Mononuclear cell (primary cell): ENCODE results near the gene ATOX1. TPM values are rescaled to one million over a fixed set of nuclear protein-coding genes. Genes with fewer than 3 reads are reported as not detected.

Experiments
- H3K27me3 ChIP-seq: 2 replicates; pipeline ENCODE4 v1.6.0; 2011; ENCODE audit warnings: low read length, control low read depth; ENCODE audit not compliant: insufficient read depth
- H3K4me1 ChIP-seq: 2 replicates; pipeline ENCODE4 v1.5.1; 2011; ENCODE audit warnings: mild to moderate bottlenecking, low read length, control low read depth; ENCODE audit not compliant: insufficient read depth
- H3K4me3 ChIP-seq: 2 replicates; pipeline ENCODE4 v1.5.1; 2011; ENCODE audit warnings: mild to moderate bottlenecking, low read length, moderate library complexity
- H3K9me3 ChIP-seq: 2 replicates; pipeline ENCODE4 v1.5.1; 2011; ENCODE audit warnings: low read depth, mild to moderate bottlenecking, control low read depth, low read length
- total RNA-seq: library from RNA; depleted of rRNA; stranded (reverse); fragments of >200 nt; gene quantifications from one replicate; pipeline ENCODE4 v1.2.3, GENCODE V29; 2012

Gene ATOX1
- total RNA-seq, 1 donor: 18.1 TPM

GRCh38 chr5:151773951-151774350 is 15.5 kb upstream of the ATOX1 start:
- peaks cover 51% of the 10 kb centered on the region for H3K4me1 ChIP-seq
- H3K27me3 ChIP-seq: no peaks in the 10 kb centered on the region
- H3K9me3 ChIP-seq: no peaks in the 10 kb centered on the region
- peak overlapping the region; percentile 6 for H3K4me3 ChIP-seq

DNA sequence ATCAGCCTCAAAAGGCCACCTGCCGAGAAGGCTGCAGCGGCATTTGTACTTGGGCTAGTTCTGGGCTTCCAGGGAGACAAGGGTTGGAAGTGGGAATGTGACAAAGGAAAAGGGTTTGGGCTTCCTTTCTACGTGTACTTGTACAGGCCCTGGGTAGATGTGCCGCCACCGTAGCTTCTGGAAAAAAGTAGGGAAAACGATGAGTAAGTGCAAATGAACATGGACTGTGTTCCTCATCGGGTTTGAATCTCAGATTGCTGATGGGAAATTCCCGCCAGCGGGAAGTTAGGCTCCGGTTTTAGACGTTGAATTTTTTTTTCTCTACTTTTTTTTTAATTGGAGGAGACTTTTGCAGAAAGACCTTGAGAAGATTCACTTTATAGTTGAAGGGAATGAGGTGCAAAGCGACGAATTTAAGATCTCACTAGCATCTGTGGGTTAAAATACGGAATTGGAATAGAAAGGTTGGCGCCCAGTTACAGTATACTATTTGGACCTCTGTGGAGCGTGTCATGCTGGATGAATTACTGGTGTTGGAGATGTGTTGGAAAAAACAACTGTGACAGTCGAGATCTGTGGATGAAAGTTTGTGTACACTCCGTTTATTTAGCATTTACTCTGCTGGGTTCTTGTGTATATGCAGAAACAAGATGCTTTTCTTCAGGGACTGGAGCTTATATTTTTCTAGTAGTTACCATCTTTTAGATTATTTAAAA is 14.6 kb upstream of the ATOX1 start:
- Histone ChIP-seq H3K9me3 (no peaks in the 10 kb centered on the region), H3K27me3 (no peaks in the 10 kb centered on the region), H3K4me3 (peak overlapping the region; percentile 93), H3K4me1 (peaks cover 47% of the 10 kb centered on the region)

GRCh38 chr5:151772029-151772845 is 13.8 kb upstream of the ATOX1 start:
- Histone ChIP-seq H3K4me3 (peak overlapping the region; percentile 93), H3K4me1 (peaks cover 47% of the 10 kb centered on the region)

DNA sequence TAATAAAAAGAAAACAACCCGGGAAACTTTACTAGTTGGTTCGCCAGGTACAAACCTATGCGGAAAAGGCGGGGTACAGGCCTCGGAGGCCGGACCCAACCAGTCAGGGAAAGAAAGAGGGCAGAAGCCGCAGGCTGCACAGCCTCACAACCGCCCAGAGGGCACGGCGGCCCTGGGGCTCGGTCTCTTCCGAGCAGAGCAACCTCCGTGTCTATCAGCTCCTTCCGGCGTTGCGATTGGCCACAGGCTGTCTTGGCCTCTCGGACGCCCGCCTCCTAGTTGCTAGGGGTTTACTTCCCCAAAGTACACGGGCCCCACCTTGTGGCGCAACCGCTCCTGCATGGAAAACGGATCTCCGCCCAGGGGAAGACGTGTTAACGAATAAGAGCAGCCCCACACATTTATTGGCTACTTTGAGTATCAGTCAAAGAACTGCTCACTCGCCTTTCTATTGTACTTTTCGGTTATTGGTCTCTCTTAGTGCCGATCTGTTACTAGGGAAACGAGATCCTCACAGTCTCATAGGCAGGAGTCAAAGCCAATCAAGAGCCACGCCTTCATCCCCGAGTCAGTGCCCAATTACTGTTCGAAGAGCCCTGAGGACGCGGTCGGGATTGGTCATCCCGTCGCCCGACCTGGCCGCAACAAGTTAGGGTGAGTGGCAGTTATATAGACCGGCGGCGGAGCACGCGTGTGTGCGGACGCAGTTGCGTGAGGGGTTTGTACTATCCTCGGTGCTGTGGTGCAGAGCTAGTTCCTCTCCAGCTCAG is 13.0 kb upstream of the ATOX1 start, which contains the start of gene G3BP1:
Gene G3BP1 (plus strand): TSS at position 696 of the 770 bp plus-strand sequence. CDS start 14,667 bp downstream, outside the sequence.
- no peaks in the 10 kb centered on the region for H3K27me3 ChIP-seq
- peak within 1 kb of the TSS; percentile 93 for H3K4me3 ChIP-seq
- H3K4me1 ChIP-seq: peaks cover 47% of the 10 kb centered on the region
- H3K9me3 ChIP-seq: no peaks in the 10 kb centered on the region

More at GRCh38 chr5:151772029-151772845, 13.8 kb upstream of the ATOX1 start:
- Histone ChIP-seq H3K27me3 (no peaks in the 10 kb centered on the region), H3K9me3 (no peaks in the 10 kb centered on the region)

DNA sequence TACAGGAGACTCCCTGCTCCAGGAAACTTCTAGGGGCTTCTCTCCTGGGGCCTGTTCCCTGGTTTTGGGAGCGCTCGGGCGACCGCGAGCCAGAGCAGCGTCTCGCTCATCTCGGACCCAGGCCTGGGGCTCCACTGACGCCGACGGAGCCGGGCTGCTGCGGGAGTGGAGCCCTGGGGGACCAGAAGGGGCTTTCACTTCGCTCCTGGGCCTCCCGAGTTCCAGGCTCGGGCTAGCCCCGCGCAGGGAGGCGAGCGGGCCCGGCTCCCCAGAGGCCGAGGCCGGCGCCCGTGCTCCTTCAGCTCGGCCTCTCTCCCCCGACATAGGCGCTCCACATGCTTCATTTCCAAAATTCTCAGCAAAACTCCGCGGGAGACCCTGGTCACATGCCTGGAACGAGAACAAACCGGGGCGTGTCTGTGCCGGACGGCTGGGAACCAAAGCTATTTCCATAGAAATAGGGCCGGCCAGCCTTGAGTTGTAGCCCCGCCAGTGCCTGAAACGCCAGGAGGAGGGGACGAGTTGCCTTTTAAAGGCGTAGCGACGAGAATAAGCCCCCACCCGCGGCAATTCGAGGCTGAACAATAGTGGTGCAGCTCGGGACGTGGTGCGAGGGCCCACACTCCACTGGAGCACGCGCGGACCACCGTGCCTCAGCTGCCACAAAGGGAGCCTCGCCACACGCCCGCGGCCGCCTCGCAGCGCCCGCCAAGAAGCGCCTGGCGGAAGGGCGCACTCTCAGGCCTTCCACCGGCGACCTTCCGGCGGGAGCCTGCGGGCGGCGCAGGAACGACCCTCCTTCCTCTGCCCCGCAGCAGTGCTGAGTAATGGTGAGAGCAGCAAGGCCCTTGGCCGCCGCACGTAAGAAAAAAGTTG is 12.2 kb upstream of the ATOX1 start:
- no peaks in the 10 kb centered on the region for H3K9me3 ChIP-seq
- H3K27me3 ChIP-seq: no peaks in the 10 kb centered on the region
- peaks cover 43% of the 10 kb centered on the region for H3K4me1 ChIP-seq
- H3K4me3 ChIP-seq: peak overlapping the region; percentile 93

- H3K27me3 ChIP-seq: no peaks in the 10 kb centered on the region
These were observed 8.5 kb upstream of the ATOX1 start for GRCh38 chr5:151766975-151767374.

GRCh38 chr5:151764801-151765200 is 6.4 kb upstream of the ATOX1 start:
- H3K9me3 ChIP-seq: no peaks in the 10 kb centered on the region
- H3K27me3 ChIP-seq: no peaks in the 10 kb centered on the region
- H3K4me3 ChIP-seq: no peak overlapping the region

More at GRCh38 chr5:151766975-151767374, 8.5 kb upstream of the ATOX1 start:
- Histone ChIP-seq H3K4me1 (peaks cover 16% of the 10 kb centered on the region), H3K9me3 (no peaks in the 10 kb centered on the region), H3K4me3 (no peak overlapping the region)

DNA sequence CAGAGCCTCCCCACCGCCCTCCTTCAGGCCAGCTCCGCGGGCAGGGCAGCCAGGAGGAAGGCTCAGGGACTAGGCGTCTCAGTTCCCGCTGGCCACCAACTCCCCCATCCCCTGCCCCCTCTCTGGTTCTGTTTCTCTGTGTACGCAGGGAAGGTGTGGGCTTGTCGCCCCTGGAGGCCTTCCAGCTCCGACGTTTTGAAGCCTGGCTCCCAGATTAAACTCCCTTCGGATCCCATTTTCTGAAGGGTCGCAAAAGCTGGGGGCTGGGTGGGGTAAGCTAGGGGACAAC is 346 bp downstream of the ATOX1 start:
- H3K9me3 ChIP-seq: no peaks in the 10 kb centered on the region
- no peaks in the 10 kb centered on the region for H3K27me3 ChIP-seq
- H3K4me3 ChIP-seq: peak overlapping the region; percentile 91
- peaks cover 31% of the 10 kb centered on the region for H3K4me1 ChIP-seq

More at GRCh38 chr5:151764801-151765200, 6.4 kb upstream of the ATOX1 start:
- peaks cover 6% of the 10 kb centered on the region for H3K4me1 ChIP-seq

DNA sequence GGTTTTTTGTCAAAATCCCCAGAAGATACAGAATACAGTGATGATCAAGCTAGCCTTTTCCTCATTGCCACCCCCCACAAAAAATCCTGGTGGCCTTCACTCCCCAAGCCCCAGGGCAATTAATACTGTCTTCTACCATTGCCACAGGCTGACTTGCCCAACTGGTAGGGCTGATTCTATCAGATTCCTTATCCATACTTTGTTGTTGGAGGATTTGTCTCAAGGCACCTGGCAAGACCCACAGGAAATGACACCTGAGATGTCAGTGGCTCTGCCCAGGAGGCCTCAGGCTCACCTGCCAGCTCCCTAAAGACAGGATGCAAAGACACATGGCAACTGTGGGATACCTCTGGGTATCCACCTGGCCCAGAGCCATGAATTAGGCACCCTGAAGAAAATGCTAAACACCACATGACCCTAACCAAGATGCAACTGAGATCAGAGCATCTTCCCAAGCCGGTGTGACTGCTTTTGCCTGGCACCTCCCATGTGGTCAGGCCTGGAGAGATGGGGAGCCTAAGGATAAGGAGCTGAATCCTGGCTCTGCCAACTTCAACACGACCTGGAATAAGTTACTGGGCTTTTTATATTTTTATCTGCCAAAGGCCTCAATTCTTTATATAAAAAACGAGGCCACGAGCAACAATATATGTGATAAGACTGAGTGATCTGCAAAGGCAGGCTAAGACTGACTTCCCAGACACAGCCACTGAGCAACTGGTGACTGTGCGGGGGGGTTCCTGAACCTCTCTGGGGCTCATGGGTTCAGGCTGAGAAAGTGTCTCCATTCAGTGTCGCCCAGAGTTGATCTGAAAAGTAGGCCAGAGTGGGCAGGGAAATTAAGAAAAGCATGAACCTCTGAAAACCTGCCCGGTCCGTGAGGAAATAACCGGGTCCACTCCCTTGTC is 944 bp downstream of the ATOX1 start:
- H3K4me3 ChIP-seq: peak overlapping the region; percentile 91
- H3K4me1 ChIP-seq: peaks cover 35% of the 10 kb centered on the region
- H3K9me3 ChIP-seq: no peaks in the 10 kb centered on the region
- H3K27me3 ChIP-seq: no peaks in the 10 kb centered on the region

- Histone ChIP-seq H3K4me3 (no peak overlapping the region), H3K27me3 (no peaks in the 10 kb centered on the region), H3K9me3 (no peaks in the 10 kb centered on the region), H3K4me1 (peaks cover 52% of the 10 kb centered on the region)
These were observed 3.0 kb downstream of the ATOX1 start for GRCh38 chr5:151755383-151755782.

DNA sequence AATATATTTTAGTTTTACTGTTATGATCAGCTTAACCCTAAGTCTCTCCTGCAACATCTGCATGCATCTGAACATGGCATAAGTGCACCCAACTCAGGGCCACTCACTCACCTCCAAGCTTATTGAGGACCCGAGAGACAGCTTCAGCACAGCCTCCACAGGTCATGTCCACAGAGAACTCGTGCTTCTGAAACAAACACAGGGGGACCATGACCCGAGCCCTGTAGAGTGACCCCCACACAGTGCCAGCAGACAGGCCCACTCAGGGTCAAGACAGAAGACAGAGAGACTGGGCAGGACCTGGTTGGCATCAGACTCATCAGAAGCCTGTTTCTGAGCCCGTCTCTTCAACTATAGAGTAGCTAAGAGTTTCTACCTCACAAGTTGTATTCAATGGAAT is 6.8 kb downstream of the ATOX1 start:
- Histone ChIP-seq H3K27me3 (no peaks in the 10 kb centered on the region), H3K9me3 (no peaks in the 10 kb centered on the region), H3K4me3 (no peak overlapping the region), H3K4me1 (peaks cover 52% of the 10 kb centered on the region)

DNA sequence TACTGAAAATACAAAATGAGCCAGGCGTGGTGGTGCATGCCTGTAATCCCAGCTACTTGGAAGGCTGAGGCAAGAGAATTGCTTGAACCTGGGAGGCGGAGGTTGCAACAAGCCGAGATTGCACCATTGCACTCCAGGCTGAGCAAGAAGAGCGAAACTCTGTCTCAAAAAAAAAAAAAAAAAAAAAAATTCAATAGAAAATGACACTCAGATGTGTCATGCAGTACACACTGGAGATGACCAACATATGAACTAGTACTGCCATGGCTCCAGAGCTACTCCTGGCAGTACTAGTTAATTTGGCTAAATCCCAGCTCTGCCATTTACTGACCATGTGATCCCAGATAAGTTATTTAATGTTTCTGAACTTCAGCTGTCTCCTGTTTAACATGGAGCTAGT is 7.3 kb downstream of the ATOX1 start:
- no peak overlapping the region for H3K4me3 ChIP-seq
- peaks cover 52% of the 10 kb centered on the region for H3K4me1 ChIP-seq
- no peaks in the 10 kb centered on the region for H3K27me3 ChIP-seq
- no peaks in the 10 kb centered on the region for H3K9me3 ChIP-seq

DNA sequence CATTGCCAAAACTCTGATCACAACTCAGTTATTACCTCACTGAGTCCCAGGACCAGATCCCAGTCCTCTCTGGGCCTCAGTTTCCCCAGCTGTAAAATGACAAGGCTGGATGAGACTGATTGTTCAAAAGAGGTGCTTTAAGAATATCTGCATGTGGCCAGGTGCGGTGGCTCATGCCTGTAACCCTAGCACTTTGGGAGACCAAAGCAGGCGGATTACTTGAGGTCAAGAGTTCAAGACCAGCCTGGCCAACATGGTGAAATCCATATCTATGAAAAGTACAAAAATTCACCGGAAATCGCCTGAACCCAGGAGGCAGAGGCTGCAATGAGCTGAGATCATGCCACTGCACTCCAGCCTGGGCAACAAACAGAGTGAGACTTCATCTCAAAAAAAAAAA is 8.3 kb downstream of the ATOX1 start:
- Histone ChIP-seq H3K27me3 (no peaks in the 10 kb centered on the region), H3K9me3 (no peaks in the 10 kb centered on the region), H3K4me1 (peaks cover 59% of the 10 kb centered on the region), H3K4me3 (no peak overlapping the region)
